Choroid plexus epithelial cell (primary cell): ENCODE measurements around the gene IPO7.
A peak's percentile ranks its signal among the peaks of the same experiment; 100 is the strongest.
"Not testable (repeated sequence)": the region's sequence is repeated elsewhere in the genome, so short reads cannot be mapped to it uniquely, and the experiment has no call there.

Source experiments
- DNase-seq: peaks from one replicate; pipeline ENCODE4 v3.0.0-alpha.2; 2010; ENCODE audit warnings: low read depth
- H3K4me3 ChIP-seq: 2 replicates; pipeline ENCODE4 v1.5.1; 2011; ENCODE audit warnings: low read depth, mild to moderate bottlenecking, control low read depth, low read length, moderate library complexity
- CTCF ChIP-seq: conservative IDR thresholded peaks from 2 replicates; pipeline ENCODE4 v1.5.1; 2011; ENCODE audit warnings: low read depth, mild to moderate bottlenecking, control low read depth, inconsistent platforms, low read length, moderate library complexity

IPO7 gene

GRCh38 chr11:9384535-9385326 lies at the start of gene IPO7:
IPO7 (plus strand) TSS chr11:9384652; CDS start chr11:9384764, 112 bp downstream.
- DNase-seq: peak; percentile 95

GRCh38 chr11:9341638-9342178 lies 42.7 kb upstream of the IPO7 start:
- TF ChIP-seq CTCF: no peak
- no peak overlapping the region for H3K4me3 ChIP-seq
- DNase-seq: no peak

More at GRCh38 chr11:9384535-9385326, at the start of gene IPO7:
- peak; percentile 53 for TF ChIP-seq CTCF
- H3K4me3 ChIP-seq: peak within 1 kb of the TSS; percentile 94

GRCh38 chr11:9344061-9344680 lies 40.3 kb upstream of the IPO7 start:
- no peak for TF ChIP-seq CTCF
- H3K4me3 ChIP-seq: no peak overlapping the region
- DNase-seq: no peak

- H3K4me3 ChIP-seq: no peak overlapping the region
- TF ChIP-seq CTCF: no peak
- DNase-seq: no peak
Observed at GRCh38 chr11:9347100-9347499, 37.4 kb upstream of the IPO7 start.

GRCh38 chr11:9347779-9348178 lies 36.7 kb upstream of the IPO7 start:
- not testable (repeated sequence) for DNase-seq, H3K4me3 ChIP-seq

GRCh38 chr11:9351321-9351881 lies 33.1 kb upstream of the IPO7 start:
- no peak for TF ChIP-seq CTCF
- DNase-seq: no peak
- no peak overlapping the region for H3K4me3 ChIP-seq

- DNase-seq: no peak
- H3K4me3 ChIP-seq: no peak overlapping the region
- TF ChIP-seq CTCF: no peak
Observed at GRCh38 chr11:9357041-9357440, 27.4 kb upstream of the IPO7 start.

GRCh38 chr11:9360862-9361622 lies 23.4 kb upstream of the IPO7 start:
- not testable (repeated sequence) for H3K4me3 ChIP-seq, DNase-seq
